Measurements from ENCODE around the gene CDH16. TPM values are rescaled to one million over a fixed set of nuclear protein-coding genes. Genes with fewer than 3 reads are reported as not detected.

CDH16 gene
- total and polyA plus RNA-seq, 2 of the 13 experiments (the other 11 are each of a cell fraction or from before 2014, with no cell fraction given), result 2.7 to 3.9 TPM

DNA sequence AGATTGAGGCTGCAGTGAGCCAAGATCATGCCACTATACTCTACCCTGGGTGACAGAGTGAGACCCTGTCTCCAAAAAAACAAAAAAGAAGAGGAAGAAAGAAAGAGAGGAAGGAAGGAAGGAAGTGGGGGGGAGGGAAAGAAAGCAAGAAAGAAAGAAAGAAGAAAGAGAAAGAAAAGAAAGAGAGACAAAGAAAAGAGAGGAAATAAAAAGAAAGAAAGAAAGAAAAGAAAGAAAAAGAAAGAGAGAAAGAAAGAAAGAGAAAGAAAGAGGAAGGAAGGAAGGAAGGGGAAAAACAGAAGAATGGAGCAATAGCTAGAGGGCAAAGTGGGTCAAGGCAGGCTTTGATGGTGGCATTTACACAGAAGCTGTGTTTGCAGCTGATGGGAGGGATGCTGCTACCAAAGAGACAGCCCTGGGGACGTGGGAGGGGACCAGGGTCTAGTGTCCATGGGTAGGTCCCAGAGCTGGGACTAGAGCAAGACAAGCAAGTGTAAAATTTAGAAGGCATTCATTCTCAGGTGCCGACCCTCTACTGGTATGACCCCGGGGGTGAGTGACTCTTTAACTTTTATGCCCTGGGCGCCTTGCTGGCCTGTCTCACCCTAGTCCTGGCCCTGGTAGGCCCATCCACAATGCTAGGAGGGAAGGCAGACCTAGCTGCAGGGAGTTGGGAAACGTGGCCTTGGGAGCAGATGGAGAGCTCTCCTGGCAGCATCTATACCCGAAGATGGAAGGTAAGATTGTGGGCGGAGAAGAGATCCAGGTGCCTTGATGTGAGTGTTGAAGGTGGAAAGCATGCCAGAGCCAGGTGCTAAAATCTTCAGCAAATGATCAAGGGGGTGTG is 40.4 kb upstream of the CDH16 start:
- no peak for DNase-seq (ENCODE audit: low spot score)
- CTCF ChIA-PET (ENCODE audit: low intra/inter-chr PET ratio, low total read pairs), result no interaction called here
- no peak overlapping the region for H3K27ac ChIP-seq (ENCODE audit: extremely low read length, insufficient read depth, low read length)
- H3K36me3 ChIP-seq (replicated peaks in 1 of 2; ENCODE audit: control insufficient read depth in 1 of 2, insufficient read depth in 2 of 2, low read length in 2 of 2), result no peaks in the 10 kb centered on the region
- H3K9me3 ChIP-seq (ENCODE audit: low read length), result no peaks in the 10 kb centered on the region
- H3K4me2 ChIP-seq (ENCODE audit: low read depth, low read length), result no peak overlapping the region; the same call in 1 of the 2 replicates
- POLR2A ChIA-PET, result no interaction called here
- H3K79me2 ChIP-seq (ENCODE audit: insufficient read depth, low read length), result no peaks in the 10 kb centered on the region
- in situ Hi-C loops (cut with HindIII; ENCODE audit: extremely low pct_ligation_motif_present, low pct_unique_long_range_greater_than_20kb) (no loop called here), intact Hi-C loops (cut with micrococcal nuclease; ENCODE audit: unreplicated experiment) (loop anchor here (5.0 to 10.0 kb wide), 2 partner anchors 56 to 198 kb away; partner anchors contain the start of genes FBXL8 and TRADD)
- no peak overlapping the region for H3K9ac ChIP-seq (ENCODE audit: insufficient read depth, low read depth, low read length)
- H2AFZ ChIP-seq (ENCODE audit: low read length), result no peak overlapping the region
- BruUV-seq (replicated peaks), result no TSS peak
- H4K20me1 ChIP-seq (ENCODE audit: insufficient read depth, low read length), result no peaks in the 10 kb centered on the region
- 9% methylated on average over 7 of the region's 7 CpGs for WGBS (ENCODE audit: low lambda C conversion rate)
- H3K27me3 ChIP-seq (ENCODE audit: control insufficient read depth in 1 of 2, insufficient read depth in 2 of 2, low read length in 2 of 2), result 0 out of 5 replicates have a peak, but pooled peaks cover 0 to 3% of the 10 kb centered on the region in 2 experiments
- H3K4me1 ChIP-seq (ENCODE audit: insufficient read depth, low read length), result peaks cover 75% of the 10 kb centered on the region
- no peak for FAIRE-seq
- no peak for ATAC-seq
- H3K4me3 ChIP-seq (replicated peaks in 1 of 3; ENCODE audit: insufficient read depth in 1 of 3, low read depth in 2 of 3, low read length in 3 of 3), result no peak overlapping the region
- peak; percentile 34; the same call in 1 of the 2 replicates for TF ChIP-seq ATM (IDR thresholded peaks at IDR 0.05; ENCODE audit: borderline replicate concordance)
- TF ChIP-seq ZNF160 (CRISPR knock-in tag; IDR thresholded peaks at IDR 0.05), result no peak
- no peak for TF ChIP-seq MEF2D (CRISPR knock-in tag; IDR thresholded peaks at IDR 0.05)
- TF ChIP-seq, protein P1, sequence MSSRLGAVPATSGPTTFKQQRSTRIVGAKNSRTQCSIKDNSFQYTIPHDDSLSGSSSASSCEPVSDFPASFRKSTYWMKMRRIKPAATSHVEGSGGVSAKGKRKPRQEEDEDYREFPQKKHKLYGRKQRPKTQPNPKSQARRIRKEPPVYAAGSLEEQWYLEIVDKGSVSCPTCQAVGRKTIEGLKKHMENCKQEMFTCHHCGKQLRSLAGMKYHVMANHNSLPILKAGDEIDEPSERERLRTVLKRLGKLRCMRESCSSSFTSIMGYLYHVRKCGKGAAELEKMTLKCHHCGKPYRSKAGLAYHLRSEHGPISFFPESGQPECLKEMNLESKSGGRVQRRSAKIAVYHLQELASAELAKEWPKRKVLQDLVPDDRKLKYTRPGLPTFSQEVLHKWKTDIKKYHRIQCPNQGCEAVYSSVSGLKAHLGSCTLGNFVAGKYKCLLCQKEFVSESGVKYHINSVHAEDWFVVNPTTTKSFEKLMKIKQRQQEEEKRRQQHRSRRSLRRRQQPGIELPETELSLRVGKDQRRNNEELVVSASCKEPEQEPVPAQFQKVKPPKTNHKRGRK (CRISPR knock-in tag; IDR thresholded peaks at IDR 0.05), result 0 out of 2 replicates have a peak, but pooled peaks have one; percentile 70
- TF ChIP-seq, protein P2, sequence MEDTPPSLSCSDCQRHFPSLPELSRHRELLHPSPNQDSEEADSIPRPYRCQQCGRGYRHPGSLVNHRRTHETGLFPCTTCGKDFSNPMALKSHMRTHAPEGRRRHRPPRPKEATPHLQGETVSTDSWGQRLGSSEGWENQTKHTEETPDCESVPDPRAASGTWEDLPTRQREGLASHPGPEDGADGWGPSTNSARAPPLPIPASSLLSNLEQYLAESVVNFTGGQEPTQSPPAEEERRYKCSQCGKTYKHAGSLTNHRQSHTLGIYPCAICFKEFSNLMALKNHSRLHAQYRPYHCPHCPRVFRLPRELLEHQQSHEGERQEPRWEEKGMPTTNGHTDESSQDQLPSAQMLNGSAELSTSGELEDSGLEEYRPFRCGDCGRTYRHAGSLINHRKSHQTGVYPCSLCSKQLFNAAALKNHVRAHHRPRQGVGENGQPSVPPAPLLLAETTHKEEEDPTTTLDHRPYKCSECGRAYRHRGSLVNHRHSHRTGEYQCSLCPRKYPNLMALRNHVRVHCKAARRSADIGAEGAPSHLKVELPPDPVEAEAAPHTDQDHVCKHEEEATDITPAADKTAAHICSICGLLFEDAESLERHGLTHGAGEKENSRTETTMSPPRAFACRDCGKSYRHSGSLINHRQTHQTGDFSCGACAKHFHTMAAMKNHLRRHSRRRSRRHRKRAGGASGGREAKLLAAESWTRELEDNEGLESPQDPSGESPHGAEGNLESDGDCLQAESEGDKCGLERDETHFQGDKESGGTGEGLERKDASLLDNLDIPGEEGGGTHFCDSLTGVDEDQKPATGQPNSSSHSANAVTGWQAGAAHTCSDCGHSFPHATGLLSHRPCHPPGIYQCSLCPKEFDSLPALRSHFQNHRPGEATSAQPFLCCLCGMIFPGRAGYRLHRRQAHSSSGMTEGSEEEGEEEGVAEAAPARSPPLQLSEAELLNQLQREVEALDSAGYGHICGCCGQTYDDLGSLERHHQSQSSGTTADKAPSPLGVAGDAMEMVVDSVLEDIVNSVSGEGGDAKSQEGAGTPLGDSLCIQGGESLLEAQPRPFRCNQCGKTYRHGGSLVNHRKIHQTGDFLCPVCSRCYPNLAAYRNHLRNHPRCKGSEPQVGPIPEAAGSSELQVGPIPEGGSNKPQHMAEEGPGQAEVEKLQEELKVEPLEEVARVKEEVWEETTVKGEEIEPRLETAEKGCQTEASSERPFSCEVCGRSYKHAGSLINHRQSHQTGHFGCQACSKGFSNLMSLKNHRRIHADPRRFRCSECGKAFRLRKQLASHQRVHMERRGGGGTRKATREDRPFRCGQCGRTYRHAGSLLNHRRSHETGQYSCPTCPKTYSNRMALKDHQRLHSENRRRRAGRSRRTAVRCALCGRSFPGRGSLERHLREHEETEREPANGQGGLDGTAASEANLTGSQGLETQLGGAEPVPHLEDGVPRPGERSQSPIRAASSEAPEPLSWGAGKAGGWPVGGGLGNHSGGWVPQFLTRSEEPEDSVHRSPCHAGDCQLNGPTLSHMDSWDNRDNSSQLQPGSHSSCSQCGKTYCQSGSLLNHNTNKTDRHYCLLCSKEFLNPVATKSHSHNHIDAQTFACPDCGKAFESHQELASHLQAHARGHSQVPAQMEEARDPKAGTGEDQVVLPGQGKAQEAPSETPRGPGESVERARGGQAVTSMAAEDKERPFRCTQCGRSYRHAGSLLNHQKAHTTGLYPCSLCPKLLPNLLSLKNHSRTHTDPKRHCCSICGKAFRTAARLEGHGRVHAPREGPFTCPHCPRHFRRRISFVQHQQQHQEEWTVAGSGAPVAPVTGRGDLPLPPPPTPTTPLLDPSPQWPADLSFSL (CRISPR knock-in tag; IDR thresholded peaks at IDR 0.05), result no peak
- TF ChIP-seq, protein P3, sequence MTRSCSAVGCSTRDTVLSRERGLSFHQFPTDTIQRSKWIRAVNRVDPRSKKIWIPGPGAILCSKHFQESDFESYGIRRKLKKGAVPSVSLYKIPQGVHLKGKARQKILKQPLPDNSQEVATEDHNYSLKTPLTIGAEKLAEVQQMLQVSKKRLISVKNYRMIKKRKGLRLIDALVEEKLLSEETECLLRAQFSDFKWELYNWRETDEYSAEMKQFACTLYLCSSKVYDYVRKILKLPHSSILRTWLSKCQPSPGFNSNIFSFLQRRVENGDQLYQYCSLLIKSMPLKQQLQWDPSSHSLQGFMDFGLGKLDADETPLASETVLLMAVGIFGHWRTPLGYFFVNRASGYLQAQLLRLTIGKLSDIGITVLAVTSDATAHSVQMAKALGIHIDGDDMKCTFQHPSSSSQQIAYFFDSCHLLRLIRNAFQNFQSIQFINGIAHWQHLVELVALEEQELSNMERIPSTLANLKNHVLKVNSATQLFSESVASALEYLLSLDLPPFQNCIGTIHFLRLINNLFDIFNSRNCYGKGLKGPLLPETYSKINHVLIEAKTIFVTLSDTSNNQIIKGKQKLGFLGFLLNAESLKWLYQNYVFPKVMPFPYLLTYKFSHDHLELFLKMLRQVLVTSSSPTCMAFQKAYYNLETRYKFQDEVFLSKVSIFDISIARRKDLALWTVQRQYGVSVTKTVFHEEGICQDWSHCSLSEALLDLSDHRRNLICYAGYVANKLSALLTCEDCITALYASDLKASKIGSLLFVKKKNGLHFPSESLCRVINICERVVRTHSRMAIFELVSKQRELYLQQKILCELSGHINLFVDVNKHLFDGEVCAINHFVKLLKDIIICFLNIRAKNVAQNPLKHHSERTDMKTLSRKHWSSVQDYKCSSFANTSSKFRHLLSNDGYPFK (CRISPR knock-in tag; IDR thresholded peaks at IDR 0.05; ENCODE audit: borderline replicate concordance), result no peak
- no peak for TF ChIP-seq POLR2A (IDR thresholded peaks at IDR 0.05; ENCODE audit: insufficient read depth in 1 of 2, low read depth in 2 of 2, low read length in 2 of 2)
- no peak for TF ChIP-seq CBX5 (CRISPR knock-in tag; IDR thresholded peaks at IDR 0.05; ENCODE audit: borderline replicate concordance)

All from HepG2 (cell line).